Mesothelial cell of epicardium (in vitro differentiated cells): ENCODE results near the gene LCLAT1. TPM values are rescaled to one million over a fixed set of nuclear protein-coding genes. Genes with fewer than 3 reads are reported as not detected.

Experiments used
- DNase-seq, 2 experiments: peaks; one replicate each; pipeline ENCODE4 v3.0.0; 2021; ENCODE audit warnings: low spot score in 2 of 2; ENCODE audit not compliant: unreplicated experiment in 2 of 2
- H3K27ac Mint-ChIP-seq: 2 replicates; pipeline ENCODE4 v1.8.0; 2021; ENCODE audit warnings: mixed read lengths
- H3K27me3 Mint-ChIP-seq: 2 replicates; pipeline ENCODE4 v1.8.0; 2021; ENCODE audit warnings: low read depth, mixed read lengths
- H3K36me3 Mint-ChIP-seq: 2 replicates; pipeline ENCODE4 v1.8.0; 2021; ENCODE audit warnings: mixed read lengths
- H3K4me1 Mint-ChIP-seq: 2 replicates; pipeline ENCODE4 v1.8.0; 2021; ENCODE audit warnings: mixed read lengths
- H3K4me3 Mint-ChIP-seq: 2 replicates; pipeline ENCODE4 v1.8.0; 2021; ENCODE audit warnings: mild to moderate bottlenecking, moderate library complexity, mixed read lengths
- H3K9me3 Mint-ChIP-seq: 2 replicates; pipeline ENCODE4 v1.8.0; 2021; ENCODE audit warnings: mixed read lengths
- total RNA-seq: library from RNA; stranded (reverse); gene quantifications from 3 replicates; pipeline ENCODE4 v1.2.1, GENCODE V29; 2021
- TF ChIP-seq, protein P1 (sequence below): fragments of 200-600 bp; sonication (generic); IDR thresholded peaks from one replicate; pipeline ENCODE4 v1.5.0; 2021; ENCODE audit warnings: antibody characterized with exemption; ENCODE audit not compliant: unreplicated experiment

The LCLAT1 gene
- total RNA-seq, 1 donor from 2014 or later, result 23.2 TPM

DNA sequence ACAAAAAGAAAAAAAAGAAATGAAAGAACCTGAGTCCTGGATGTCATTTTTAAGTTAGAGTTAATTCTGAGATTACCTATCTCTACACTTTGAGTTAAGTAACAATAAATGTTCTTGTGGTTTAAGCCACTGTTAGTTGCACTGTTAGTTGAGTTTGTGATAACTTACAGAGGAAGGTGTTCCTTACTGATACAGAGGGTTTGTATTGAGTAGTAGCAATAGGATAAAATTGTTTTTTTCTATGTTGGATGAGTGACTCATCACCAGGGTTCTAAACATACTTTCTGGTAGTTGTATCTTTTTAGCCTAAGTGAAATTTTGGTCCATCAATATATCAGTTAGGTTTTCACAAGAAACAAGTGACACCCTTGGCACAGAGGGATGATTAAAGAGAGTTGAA is 4.0 kb upstream of the LCLAT1 start:
- Mint-ChIP-seq H3K36me3 (no peaks in the 10 kb centered on the region), H3K4me3 (no peak overlapping the region), H3K27ac (no peak overlapping the region), H3K4me1 (peaks cover 14% of the 10 kb centered on the region), H3K9me3 (no peaks in the 10 kb centered on the region), H3K27me3 (no peaks in the 10 kb centered on the region)
- DNase-seq, result no peak
- TF ChIP-seq, protein P1, sequence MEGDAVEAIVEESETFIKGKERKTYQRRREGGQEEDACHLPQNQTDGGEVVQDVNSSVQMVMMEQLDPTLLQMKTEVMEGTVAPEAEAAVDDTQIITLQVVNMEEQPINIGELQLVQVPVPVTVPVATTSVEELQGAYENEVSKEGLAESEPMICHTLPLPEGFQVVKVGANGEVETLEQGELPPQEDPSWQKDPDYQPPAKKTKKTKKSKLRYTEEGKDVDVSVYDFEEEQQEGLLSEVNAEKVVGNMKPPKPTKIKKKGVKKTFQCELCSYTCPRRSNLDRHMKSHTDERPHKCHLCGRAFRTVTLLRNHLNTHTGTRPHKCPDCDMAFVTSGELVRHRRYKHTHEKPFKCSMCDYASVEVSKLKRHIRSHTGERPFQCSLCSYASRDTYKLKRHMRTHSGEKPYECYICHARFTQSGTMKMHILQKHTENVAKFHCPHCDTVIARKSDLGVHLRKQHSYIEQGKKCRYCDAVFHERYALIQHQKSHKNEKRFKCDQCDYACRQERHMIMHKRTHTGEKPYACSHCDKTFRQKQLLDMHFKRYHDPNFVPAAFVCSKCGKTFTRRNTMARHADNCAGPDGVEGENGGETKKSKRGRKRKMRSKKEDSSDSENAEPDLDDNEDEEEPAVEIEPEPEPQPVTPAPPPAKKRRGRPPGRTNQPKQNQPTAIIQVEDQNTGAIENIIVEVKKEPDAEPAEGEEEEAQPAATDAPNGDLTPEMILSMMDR, result no peak

- no peak overlapping the region for H3K4me3 Mint-ChIP-seq
- H3K27ac Mint-ChIP-seq, result no peak overlapping the region
- TF ChIP-seq, protein P1, result no peak
- peaks cover 22% of the 10 kb centered on the region for H3K4me1 Mint-ChIP-seq
- no peaks in the 10 kb centered on the region for H3K36me3 Mint-ChIP-seq
- no peak for DNase-seq
- no peaks in the 10 kb centered on the region for H3K9me3 Mint-ChIP-seq
- no peaks in the 10 kb centered on the region for H3K27me3 Mint-ChIP-seq
Observed at GRCh38 chr2:30444273-30444672, 2.8 kb upstream of the LCLAT1 start.

DNA sequence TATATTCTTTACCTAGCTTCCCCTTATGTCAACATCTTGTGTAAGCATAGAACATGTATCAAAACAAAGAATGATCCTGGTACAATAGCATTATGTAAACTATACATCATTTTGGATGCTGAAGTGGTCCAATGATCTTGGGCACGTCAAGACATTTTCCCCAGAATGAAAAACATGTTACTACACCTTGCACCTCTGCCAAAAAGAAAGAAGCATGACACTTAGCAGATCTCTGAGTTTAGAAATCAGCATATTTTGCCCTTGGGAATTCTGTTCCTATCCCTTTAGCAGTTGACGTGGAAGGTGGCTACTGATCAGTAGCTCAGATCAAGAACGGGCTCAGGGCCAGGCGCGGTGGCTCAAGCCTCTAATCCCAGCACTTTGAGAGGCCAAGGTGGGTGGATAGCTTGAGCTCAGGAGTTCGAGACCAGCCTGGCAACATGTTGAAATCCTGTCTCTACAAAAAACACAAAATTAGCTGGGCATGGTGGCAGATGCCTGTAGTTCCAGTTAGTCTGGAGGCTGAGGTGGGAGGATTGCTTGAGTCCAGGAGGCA is 1.7 kb upstream of the LCLAT1 start:
- no peak for DNase-seq
- no peaks in the 10 kb centered on the region for H3K27me3 Mint-ChIP-seq
- H3K36me3 Mint-ChIP-seq, result no peaks in the 10 kb centered on the region
- TF ChIP-seq, protein P1, result no peak
- no peaks in the 10 kb centered on the region for H3K9me3 Mint-ChIP-seq
- H3K4me1 Mint-ChIP-seq, result peaks cover 22% of the 10 kb centered on the region
- H3K27ac Mint-ChIP-seq, result no peak overlapping the region
- H3K4me3 Mint-ChIP-seq, result no peak overlapping the region

DNA sequence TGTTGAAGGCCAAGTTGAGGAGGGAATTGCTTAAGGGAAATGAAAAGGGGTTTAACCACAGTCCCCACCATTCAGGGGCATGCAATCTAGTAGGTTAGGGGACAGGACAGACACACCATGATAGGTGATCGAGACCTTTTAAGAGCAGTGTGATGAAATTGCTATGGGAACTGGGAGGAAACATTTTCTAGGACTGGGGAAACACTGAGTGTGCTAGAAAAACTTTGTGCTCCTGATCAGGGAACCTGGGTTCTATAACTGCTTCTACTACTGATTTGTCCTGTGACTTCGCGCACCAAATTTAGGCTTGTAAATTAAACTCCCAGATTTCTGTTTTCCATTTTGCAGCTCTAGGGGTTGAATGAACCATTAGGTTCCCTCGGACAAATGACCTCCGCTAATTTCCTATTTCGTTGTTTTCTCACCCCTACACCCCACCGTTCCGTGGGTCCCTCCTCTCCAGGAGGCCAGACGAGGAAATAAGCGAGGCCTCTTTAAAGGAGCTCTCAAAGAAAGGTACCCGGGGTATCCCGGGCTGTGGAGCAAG is 371 bp upstream of the LCLAT1 start:
- TF ChIP-seq, protein P1, result no peak
- DNase-seq, result no peak
- Mint-ChIP-seq H3K27ac (peak overlapping the region; percentile 97), H3K27me3 (no peaks in the 10 kb centered on the region), H3K4me1 (peaks cover 22% of the 10 kb centered on the region), H3K4me3 (peak overlapping the region; percentile 94), H3K36me3 (no peaks in the 10 kb centered on the region), H3K9me3 (no peaks in the 10 kb centered on the region)

- Mint-ChIP-seq H3K9me3 (no peaks in the 10 kb centered on the region), H3K27ac (no peak overlapping the region), H3K27me3 (no peaks in the 10 kb centered on the region), H3K4me1 (peaks cover 32% of the 10 kb centered on the region), H3K4me3 (peak overlapping the region; percentile 94), H3K36me3 (no peaks in the 10 kb centered on the region)
- TF ChIP-seq, protein P1, result no peak
- no peak for DNase-seq
Observed at GRCh38 chr2:30448308-30448707, 1.3 kb downstream of the LCLAT1 start.

DNA sequence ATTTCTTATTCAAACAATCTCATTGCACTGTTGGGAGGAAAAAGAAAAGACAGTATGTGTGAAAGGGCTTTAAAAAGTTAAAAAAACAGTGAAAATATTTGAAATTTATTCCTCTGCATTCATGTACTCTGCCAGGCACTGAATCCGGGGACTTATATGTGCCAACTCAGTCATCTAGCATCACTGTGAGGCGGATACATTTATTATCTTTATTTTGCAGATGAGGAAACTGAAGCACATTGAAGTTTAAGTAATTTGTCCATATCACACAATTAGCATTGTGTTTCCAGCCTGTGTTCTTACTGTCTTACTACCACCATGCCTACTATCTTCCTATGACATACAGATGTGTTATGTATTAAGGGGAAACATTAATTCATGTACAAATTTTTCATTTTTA is 1.8 kb downstream of the LCLAT1 start:
- Mint-ChIP-seq H3K36me3 (no peaks in the 10 kb centered on the region), H3K27me3 (no peaks in the 10 kb centered on the region), H3K4me1 (peaks cover 35% of the 10 kb centered on the region), H3K27ac (peak overlapping the region; percentile 15), H3K9me3 (no peaks in the 10 kb centered on the region), H3K4me3 (peak overlapping the region; percentile 94)
- TF ChIP-seq, protein P1, result no peak
- DNase-seq, result no peak
